ENCODE results near the gene ADARB2. TPM values are rescaled to one million over a fixed set of nuclear protein-coding genes. Genes with fewer than 3 reads are reported as not detected.

ADARB2 gene
- total and polyA plus RNA-seq, 2 experiments from 2014 or later = 2.0 to 5.0 TPM

GRCh38 chr10:1361411-1362105 lies 375.8 kb downstream of the ADARB2 start (continued):
- TF ChIP-seq ZNF462 (CRISPR knock-in tag; IDR thresholded peaks at IDR 0.05) (no peak), REST (IDR thresholded peaks at IDR 0.05; ENCODE audit: unreplicated experiment) (no peak), JUNB (IDR thresholded peaks at IDR 0.05; ENCODE audit: unreplicated experiment) (no peak), NANOG (IDR thresholded peaks at IDR 0.05; ENCODE audit: borderline replicate concordance) (no peak), ZNF331 (CRISPR knock-in tag; IDR thresholded peaks at IDR 0.05; ENCODE audit: low read depth) (no peak), CREB1 (CRISPR knock-in tag; IDR thresholded peaks at IDR 0.05; ENCODE audit: low read depth) (no peak)
